Stimulated activated naive B cell treated with anti-CD40 and anti-IgM and Interleukin-4, amounts not matched to agents 10 μg/mL and 1 μg/mL and 100 μg/mL, for 72 hours (primary cell): ENCODE results near the gene PPFIA1.
A peak's percentile ranks its signal among the peaks of the same experiment; 100 is the strongest.

ENCODE experiments used
- ATAC-seq, 2 donors: fragments of 150-1000 bp; cut with Tn5 transposase; replicated peaks; 2 replicates each; pipeline ENCODE4 v1.10.0; 2021; ENCODE audit warnings: moderate library complexity in 1 of 2
- DNase-seq: peaks from one replicate; pipeline ENCODE4 v3.0.0; 2021
- H3K27ac Mint-ChIP-seq: one replicate; pipeline ENCODE4 v1.8.0; 2022; ENCODE audit warnings: mild to moderate bottlenecking, mixed read lengths
- H3K27me3 Mint-ChIP-seq, 2 donors: one replicate each; pipeline ENCODE4 v1.8.0; 2022; ENCODE audit warnings: mixed read lengths in 2 of 2
- H3K36me3 Mint-ChIP-seq, 2 donors: one replicate each; pipeline ENCODE4 v1.8.0; 2022; ENCODE audit warnings: mixed read lengths in 2 of 2, mild to moderate bottlenecking in 1 of 2
- H3K4me1 Mint-ChIP-seq, 2 donors: one replicate each; pipeline ENCODE4 v1.8.0; 2022; ENCODE audit warnings: mixed read lengths in 2 of 2, mild to moderate bottlenecking in 1 of 2
- H3K4me3 Mint-ChIP-seq, 2 donors: one replicate each; pipeline ENCODE4 v1.8.0; 2022; ENCODE audit warnings: mild to moderate bottlenecking in 2 of 2, mixed read lengths in 2 of 2, moderate library complexity in 1 of 2
- H3K9me3 Mint-ChIP-seq, 2 donors: one replicate each; pipeline ENCODE4 v1.8.0; 2022; ENCODE audit warnings: mixed read lengths in 2 of 2, mild to moderate bottlenecking in 1 of 2

The PPFIA1 gene

GRCh38 chr11:70411713-70412452 lies 141.4 kb downstream of the PPFIA1 start:
- DNase-seq (no peak), ATAC-seq (no peak)
- peaks cover 2 to 14% of the 10 kb centered on the region in 2 donors for H3K4me1 Mint-ChIP-seq
- H3K36me3 Mint-ChIP-seq: peaks cover 0 to 10% of the 10 kb centered on the region in 2 donors
- peaks cover 74 to 87% of the 10 kb centered on the region in 2 donors for H3K27me3 Mint-ChIP-seq
- H3K4me3 Mint-ChIP-seq: no peak overlapping the region
- no peak overlapping the region for H3K27ac Mint-ChIP-seq
- no peaks in the 10 kb centered on the region for H3K9me3 Mint-ChIP-seq

- Mint-ChIP-seq H3K36me3 (peaks cover 0 to 10% of the 10 kb centered on the region in 2 donors), H3K4me3 (no peak overlapping the region), H3K9me3 (no peaks in the 10 kb centered on the region), H3K27me3 (peaks cover 70 to 88% of the 10 kb centered on the region in 2 donors), H3K27ac (no peak overlapping the region), H3K4me1 (peaks cover 2 to 14% of the 10 kb centered on the region in 2 donors)
- no peak for ATAC-seq
- no peak for DNase-seq
These were observed 142.7 kb downstream of the PPFIA1 start for GRCh38 chr11:70413151-70413550.

- Mint-ChIP-seq H3K36me3 (peaks cover 0 to 10% of the 10 kb centered on the region in 2 donors), H3K27me3 (peaks cover 63 to 84% of the 10 kb centered on the region in 2 donors), H3K4me3 (no peak overlapping the region), H3K4me1 (peaks cover 2 to 14% of the 10 kb centered on the region in 2 donors), H3K27ac (no peak overlapping the region), H3K9me3 (no peaks in the 10 kb centered on the region)
- no peak for DNase-seq
- ATAC-seq: no peak
These were observed 144.0 kb downstream of the PPFIA1 start for GRCh38 chr11:70414341-70415100.

- H3K27ac Mint-ChIP-seq: no peak overlapping the region
- DNase-seq (no peak), ATAC-seq (peak in 1 of 2 donors; percentile 46)
- peaks cover 60 to 83% of the 10 kb centered on the region in 2 donors for H3K27me3 Mint-ChIP-seq
- no peaks in the 10 kb centered on the region for H3K9me3 Mint-ChIP-seq
- H3K4me1 Mint-ChIP-seq: peaks cover 2 to 14% of the 10 kb centered on the region in 2 donors
- H3K36me3 Mint-ChIP-seq: peaks cover 0 to 10% of the 10 kb centered on the region in 2 donors
- no peak overlapping the region for H3K4me3 Mint-ChIP-seq
These were observed 144.7 kb downstream of the PPFIA1 start for GRCh38 chr11:70415191-70415590.

GRCh38 chr11:70415642-70416395 lies 145.3 kb downstream of the PPFIA1 start:
- ATAC-seq: no peak
- Mint-ChIP-seq H3K27me3 (peaks cover 57 to 82% of the 10 kb centered on the region in 2 donors), H3K9me3 (no peaks in the 10 kb centered on the region), H3K27ac (no peak overlapping the region), H3K36me3 (peaks cover 0 to 10% of the 10 kb centered on the region in 2 donors), H3K4me1 (peaks cover 2 to 14% of the 10 kb centered on the region in 2 donors), H3K4me3 (no peak overlapping the region)
- no peak for DNase-seq

GRCh38 chr11:70416881-70417280 lies 146.4 kb downstream of the PPFIA1 start:
- H3K36me3 Mint-ChIP-seq: peaks cover 0 to 9% of the 10 kb centered on the region in 2 donors
- peaks cover 54 to 76% of the 10 kb centered on the region in 2 donors for H3K27me3 Mint-ChIP-seq
- no peak for ATAC-seq
- no peaks in the 10 kb centered on the region for H3K9me3 Mint-ChIP-seq
- peaks cover 2 to 14% of the 10 kb centered on the region in 2 donors for H3K4me1 Mint-ChIP-seq
- no peak for DNase-seq
- no peak overlapping the region for H3K4me3 Mint-ChIP-seq
- no peak overlapping the region for H3K27ac Mint-ChIP-seq

GRCh38 chr11:70418130-70418529 lies 147.6 kb downstream of the PPFIA1 start:
- ATAC-seq: no peak
- peaks cover 0 to 3% of the 10 kb centered on the region in 2 donors for H3K36me3 Mint-ChIP-seq
- no peak overlapping the region for H3K4me3 Mint-ChIP-seq
- DNase-seq: no peak
- peaks cover 2 to 14% of the 10 kb centered on the region in 2 donors for H3K4me1 Mint-ChIP-seq
- H3K27ac Mint-ChIP-seq: no peak overlapping the region
- H3K9me3 Mint-ChIP-seq: no peaks in the 10 kb centered on the region
- H3K27me3 Mint-ChIP-seq: peaks cover 55 to 76% of the 10 kb centered on the region in 2 donors

- H3K9me3 Mint-ChIP-seq: no peaks in the 10 kb centered on the region
- H3K36me3 Mint-ChIP-seq: peaks cover 2 to 4% of the 10 kb centered on the region in 2 donors
- peaks cover 13 to 19% of the 10 kb centered on the region in 2 donors for H3K4me1 Mint-ChIP-seq
- no peak overlapping the region for H3K4me3 Mint-ChIP-seq
- H3K27me3 Mint-ChIP-seq: peaks cover 63 to 78% of the 10 kb centered on the region in 2 donors
- ATAC-seq (no peak), DNase-seq (no peak)
- H3K27ac Mint-ChIP-seq: no peak overlapping the region
These were observed 149.0 kb downstream of the PPFIA1 start for GRCh38 chr11:70419307-70420007.

- ATAC-seq: no peak
- H3K36me3 Mint-ChIP-seq: peaks cover 2 to 3% of the 10 kb centered on the region in 2 donors
- H3K27me3 Mint-ChIP-seq: peaks cover 62 to 78% of the 10 kb centered on the region in 2 donors
- no peaks in the 10 kb centered on the region for H3K9me3 Mint-ChIP-seq
- no peak overlapping the region for H3K27ac Mint-ChIP-seq
- no peak overlapping the region for H3K4me3 Mint-ChIP-seq
- H3K4me1 Mint-ChIP-seq: peaks cover 17 to 21% of the 10 kb centered on the region in 2 donors
- no peak for DNase-seq
These were observed 149.5 kb downstream of the PPFIA1 start for GRCh38 chr11:70420008-70420464.

GRCh38 chr11:70420496-70420895 lies 150.0 kb downstream of the PPFIA1 start:
- peaks cover 61 to 78% of the 10 kb centered on the region in 2 donors for H3K27me3 Mint-ChIP-seq
- peaks cover 2 to 3% of the 10 kb centered on the region in 2 donors for H3K36me3 Mint-ChIP-seq
- no peak overlapping the region for H3K27ac Mint-ChIP-seq
- DNase-seq (no peak), ATAC-seq (no peak)
- peaks cover 16 to 17% of the 10 kb centered on the region in 2 donors for H3K4me1 Mint-ChIP-seq
- H3K9me3 Mint-ChIP-seq: no peaks in the 10 kb centered on the region
- H3K4me3 Mint-ChIP-seq: no peak overlapping the region

- Mint-ChIP-seq H3K27me3 (peaks cover 62 to 78% of the 10 kb centered on the region in 2 donors), H3K36me3 (peaks cover 2 to 3% of the 10 kb centered on the region in 2 donors), H3K27ac (no peak overlapping the region), H3K4me1 (peaks cover 10 to 15% of the 10 kb centered on the region in 2 donors), H3K4me3 (no peak overlapping the region), H3K9me3 (no peaks in the 10 kb centered on the region)
- DNase-seq: no peak
- ATAC-seq: no peak
These were observed 150.6 kb downstream of the PPFIA1 start for GRCh38 chr11:70421123-70421522.

- H3K36me3 Mint-ChIP-seq: peaks cover 2 to 3% of the 10 kb centered on the region in 2 donors
- peaks cover 7 to 15% of the 10 kb centered on the region in 2 donors for H3K4me1 Mint-ChIP-seq
- H3K9me3 Mint-ChIP-seq: no peaks in the 10 kb centered on the region
- H3K4me3 Mint-ChIP-seq: no peak overlapping the region
- H3K27ac Mint-ChIP-seq: no peak overlapping the region
- H3K27me3 Mint-ChIP-seq: peaks cover 60 to 69% of the 10 kb centered on the region in 2 donors
- no peak for DNase-seq
- ATAC-seq: no peak
These were observed 152.4 kb downstream of the PPFIA1 start for GRCh38 chr11:70422692-70423522.
